A549 treated with CpdA at 1 μM for 4 hours (cell line): ENCODE measurements around the gene DNER. TPM values are rescaled to one million over a fixed set of nuclear protein-coding genes. Genes with fewer than 3 reads are reported as not detected.

Source experiments
- total RNA-seq: library from RNA; stranded (reverse); fragments of 200-300 nt; extraction: Qiagen RNA extraction; gene quantifications from 5 replicates; pipeline ENCODE4 v1.2.3, GENCODE V29; 2022; ENCODE audit warnings: low read depth

DNER gene, protein sequence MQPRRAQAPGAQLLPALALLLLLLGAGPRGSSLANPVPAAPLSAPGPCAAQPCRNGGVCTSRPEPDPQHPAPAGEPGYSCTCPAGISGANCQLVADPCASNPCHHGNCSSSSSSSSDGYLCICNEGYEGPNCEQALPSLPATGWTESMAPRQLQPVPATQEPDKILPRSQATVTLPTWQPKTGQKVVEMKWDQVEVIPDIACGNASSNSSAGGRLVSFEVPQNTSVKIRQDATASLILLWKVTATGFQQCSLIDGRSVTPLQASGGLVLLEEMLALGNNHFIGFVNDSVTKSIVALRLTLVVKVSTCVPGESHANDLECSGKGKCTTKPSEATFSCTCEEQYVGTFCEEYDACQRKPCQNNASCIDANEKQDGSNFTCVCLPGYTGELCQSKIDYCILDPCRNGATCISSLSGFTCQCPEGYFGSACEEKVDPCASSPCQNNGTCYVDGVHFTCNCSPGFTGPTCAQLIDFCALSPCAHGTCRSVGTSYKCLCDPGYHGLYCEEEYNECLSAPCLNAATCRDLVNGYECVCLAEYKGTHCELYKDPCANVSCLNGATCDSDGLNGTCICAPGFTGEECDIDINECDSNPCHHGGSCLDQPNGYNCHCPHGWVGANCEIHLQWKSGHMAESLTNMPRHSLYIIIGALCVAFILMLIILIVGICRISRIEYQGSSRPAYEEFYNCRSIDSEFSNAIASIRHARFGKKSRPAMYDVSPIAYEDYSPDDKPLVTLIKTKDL
- 5.0 to 8.5 TPM (median 6.4 TPM) in 5 replicates for total RNA-seq

GRCh38 chr2:229714080-229714735 is at the start of gene DNER:
Gene DNER (minus strand): TSS chr2:229714555. CDS start chr2:229714423, 132 bp downstream.

Other genes with a start within 250 kb of the DNER start
- gene TRIP12, start 207.5 kb upstream of the DNER start, total RNA-seq, result 77.9 to 129 TPM (median 83.3 TPM) in 5 replicates
- gene FBXO36, start 207.9 kb upstream of the DNER start, total RNA-seq, result 1.0 to 1.8 TPM (median 1.1 TPM) in 5 replicates